Lower lobe of right lung (tissue), 2 donors: ENCODE measurements around the gene DYNLT1. TPM values are rescaled to one million over a fixed set of nuclear protein-coding genes. Genes with fewer than 3 reads are reported as not detected.
"Not testable (repeated sequence)": the region's sequence is repeated elsewhere in the genome, so short reads cannot be mapped to it uniquely, and the experiment has no call there.

Experiments used
- ATAC-seq, 2 donors: fragments of 200-7000 bp; cut with Tn5 transposase; one replicate each; pipeline ENCODE4 v1.9.1; 2020 to 2022; ENCODE audit warnings: mild to moderate bottlenecking in 2 of 2, moderate library complexity in 2 of 2
- DNase-seq: peaks from one replicate; pipeline ENCODE4 v3.0.0-alpha.2; 2020
- H3K27ac ChIP-seq: fragments of 200-600 bp; one replicate; pipeline ENCODE4 v1.8.0; 2022
- H3K27me3 ChIP-seq: fragments of 200-600 bp; one replicate; pipeline ENCODE4 v1.8.0; 2022; ENCODE audit warnings: low read depth
- H3K36me3 ChIP-seq: fragments of 200-600 bp; one replicate; pipeline ENCODE4 v1.8.0; 2022; ENCODE audit warnings: mild to moderate bottlenecking
- H3K4me1 ChIP-seq: fragments of 200-600 bp; one replicate; pipeline ENCODE4 v1.8.0; 2022
- H3K4me3 ChIP-seq: fragments of 200-600 bp; one replicate; pipeline ENCODE4 v1.8.0; 2022; ENCODE audit warnings: mild to moderate bottlenecking
- H3K9me3 ChIP-seq: fragments of 200-600 bp; one replicate; pipeline ENCODE4 v1.8.0; 2022
- intact Hi-C: fragments of 100-400 bp; cut with DNase I; formaldehyde crosslinking; loops from one replicate; pipeline ENCODE4 v1.11.0; 2022
- total RNA-seq: library from RNA; stranded (reverse); fragmentation: NEBNext Ultra II Directional; extraction: Animal tissue kit (Norgen Biotek cat#: 25700); gene quantifications from one replicate; pipeline ENCODE4 v1.2.1, GENCODE V29; 2021
- TF ChIP-seq, protein P1 (sequence below): fragments of 200-600 bp; IDR thresholded peaks from one replicate; pipeline ENCODE4 v1.8.0; 2022; ENCODE audit warnings: antibody characterized with exemption, mild to moderate bottlenecking
- donor health status: DM: no; HTN: yes; CAD: no; lungs with severe emphysema.

DYNLT1 gene
- total RNA-seq, 1 donor from 2014 or later: 101 TPM

DNA sequence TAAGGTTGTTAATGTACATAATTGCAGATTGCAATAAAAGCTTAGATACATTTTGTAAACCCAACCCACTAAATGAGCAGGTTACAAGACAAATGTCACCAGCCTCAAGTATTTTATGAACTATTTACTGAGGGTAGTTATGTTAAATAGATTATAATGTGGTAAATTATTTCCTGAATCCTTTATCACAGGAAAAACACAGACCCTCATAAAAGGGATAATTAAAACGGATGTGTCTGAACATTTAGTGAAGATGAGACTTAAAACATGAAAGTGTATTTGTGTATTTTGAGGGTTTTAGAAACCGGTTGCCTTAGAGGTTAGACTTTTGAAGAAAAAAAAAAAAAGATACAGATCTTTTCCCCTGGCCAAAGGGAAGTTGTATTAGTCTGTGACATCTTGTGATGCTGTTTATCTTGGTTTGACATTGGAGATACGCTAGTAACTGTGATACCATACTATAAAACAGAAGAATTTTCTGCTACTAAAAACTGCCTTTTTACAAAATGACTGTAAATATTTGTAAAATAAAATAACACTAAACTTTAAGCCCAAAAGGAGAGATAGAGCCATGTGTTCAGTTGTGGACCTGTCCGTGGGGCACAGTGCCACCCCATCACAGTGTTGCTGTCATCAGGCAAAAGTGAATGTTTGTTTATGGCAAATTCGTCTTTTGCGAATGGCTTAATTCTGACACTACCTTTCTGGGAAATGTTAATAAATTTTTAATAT lies 9.7 kb downstream of the DYNLT1 start:
- ATAC-seq: no peak
- Histone ChIP-seq H3K9me3 (no peaks in the 10 kb centered on the region), H3K27me3 (no peaks in the 10 kb centered on the region), H3K27ac (no peak overlapping the region), H3K4me3 (no peak overlapping the region), H3K4me1 (peaks cover 21% of the 10 kb centered on the region), H3K36me3 (peaks cover 69% of the 10 kb centered on the region)
- TF ChIP-seq, protein P1, sequence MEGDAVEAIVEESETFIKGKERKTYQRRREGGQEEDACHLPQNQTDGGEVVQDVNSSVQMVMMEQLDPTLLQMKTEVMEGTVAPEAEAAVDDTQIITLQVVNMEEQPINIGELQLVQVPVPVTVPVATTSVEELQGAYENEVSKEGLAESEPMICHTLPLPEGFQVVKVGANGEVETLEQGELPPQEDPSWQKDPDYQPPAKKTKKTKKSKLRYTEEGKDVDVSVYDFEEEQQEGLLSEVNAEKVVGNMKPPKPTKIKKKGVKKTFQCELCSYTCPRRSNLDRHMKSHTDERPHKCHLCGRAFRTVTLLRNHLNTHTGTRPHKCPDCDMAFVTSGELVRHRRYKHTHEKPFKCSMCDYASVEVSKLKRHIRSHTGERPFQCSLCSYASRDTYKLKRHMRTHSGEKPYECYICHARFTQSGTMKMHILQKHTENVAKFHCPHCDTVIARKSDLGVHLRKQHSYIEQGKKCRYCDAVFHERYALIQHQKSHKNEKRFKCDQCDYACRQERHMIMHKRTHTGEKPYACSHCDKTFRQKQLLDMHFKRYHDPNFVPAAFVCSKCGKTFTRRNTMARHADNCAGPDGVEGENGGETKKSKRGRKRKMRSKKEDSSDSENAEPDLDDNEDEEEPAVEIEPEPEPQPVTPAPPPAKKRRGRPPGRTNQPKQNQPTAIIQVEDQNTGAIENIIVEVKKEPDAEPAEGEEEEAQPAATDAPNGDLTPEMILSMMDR: no peak
- no peak for DNase-seq
- intact Hi-C loops: no loop called here

DNA sequence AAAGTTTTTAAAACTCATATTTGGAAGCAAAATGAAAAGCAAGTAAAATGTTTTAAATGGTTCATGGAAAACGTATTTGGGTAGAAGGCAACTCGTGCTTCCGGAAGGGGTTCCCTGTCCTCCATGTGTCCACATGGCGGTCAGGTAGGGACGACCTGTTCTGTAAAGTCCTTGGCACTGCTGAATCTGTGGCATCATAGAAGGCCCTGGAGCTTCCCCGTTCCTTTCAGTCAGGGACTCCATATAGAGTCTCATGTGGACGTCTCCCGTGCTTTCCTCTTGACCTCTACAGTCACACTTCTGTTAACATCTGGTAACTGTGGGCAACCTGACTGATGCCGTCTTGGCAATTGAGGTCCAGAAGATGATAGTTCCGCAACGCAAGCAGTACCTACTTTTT lies 11.4 kb downstream of the DYNLT1 start:
- TF ChIP-seq, protein P1: no peak
- no peak for DNase-seq

DNA sequence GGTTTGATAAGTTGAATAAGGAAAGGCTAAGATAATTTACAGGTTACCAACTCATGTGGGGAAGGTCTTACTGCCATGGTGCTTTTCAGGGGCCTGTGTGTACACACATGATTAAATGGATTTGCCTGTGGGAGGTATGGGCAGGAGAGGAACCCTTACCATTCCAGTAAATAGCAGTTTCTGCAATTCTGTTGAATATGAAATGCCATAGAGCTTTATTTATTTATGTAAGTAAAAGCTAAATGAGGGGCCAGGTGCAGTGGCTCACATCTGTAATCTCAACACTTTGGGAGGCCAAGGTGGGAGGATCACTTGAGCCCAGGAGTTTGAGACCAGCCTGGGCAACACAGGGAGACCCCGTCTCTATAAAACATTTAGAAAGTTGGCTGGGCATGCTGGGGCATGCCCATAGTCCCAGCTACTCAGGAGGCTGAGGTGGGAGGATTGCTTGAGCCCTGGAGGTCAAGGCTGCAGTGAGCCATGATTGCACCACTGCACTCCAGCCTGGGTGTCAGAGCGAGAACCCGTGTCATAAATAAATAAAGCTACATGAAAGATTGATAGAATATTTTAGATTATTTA lies 11.9 kb downstream of the DYNLT1 start:
- DNase-seq, H3K27me3 ChIP-seq, intact Hi-C loops, ATAC-seq, H3K9me3 ChIP-seq, H3K4me3 ChIP-seq: not testable (repeated sequence)
- H3K4me1 ChIP-seq: peaks cover 21% of the 10 kb centered on the region
- peaks cover 90% of the 10 kb centered on the region for H3K36me3 ChIP-seq
- H3K27ac ChIP-seq: peak overlapping the region; percentile 61

More for the DNA sequence above, 11.4 kb downstream of the DYNLT1 start:
- Histone ChIP-seq H3K36me3 (peaks cover 85% of the 10 kb centered on the region), H3K27ac (peak overlapping the region; percentile 61), H3K27me3 (no peaks in the 10 kb centered on the region), H3K9me3 (no peaks in the 10 kb centered on the region), H3K4me1 (peaks cover 21% of the 10 kb centered on the region), H3K4me3 (no peak overlapping the region)
- intact Hi-C loops: no loop called here
- no peak for ATAC-seq

DNA sequence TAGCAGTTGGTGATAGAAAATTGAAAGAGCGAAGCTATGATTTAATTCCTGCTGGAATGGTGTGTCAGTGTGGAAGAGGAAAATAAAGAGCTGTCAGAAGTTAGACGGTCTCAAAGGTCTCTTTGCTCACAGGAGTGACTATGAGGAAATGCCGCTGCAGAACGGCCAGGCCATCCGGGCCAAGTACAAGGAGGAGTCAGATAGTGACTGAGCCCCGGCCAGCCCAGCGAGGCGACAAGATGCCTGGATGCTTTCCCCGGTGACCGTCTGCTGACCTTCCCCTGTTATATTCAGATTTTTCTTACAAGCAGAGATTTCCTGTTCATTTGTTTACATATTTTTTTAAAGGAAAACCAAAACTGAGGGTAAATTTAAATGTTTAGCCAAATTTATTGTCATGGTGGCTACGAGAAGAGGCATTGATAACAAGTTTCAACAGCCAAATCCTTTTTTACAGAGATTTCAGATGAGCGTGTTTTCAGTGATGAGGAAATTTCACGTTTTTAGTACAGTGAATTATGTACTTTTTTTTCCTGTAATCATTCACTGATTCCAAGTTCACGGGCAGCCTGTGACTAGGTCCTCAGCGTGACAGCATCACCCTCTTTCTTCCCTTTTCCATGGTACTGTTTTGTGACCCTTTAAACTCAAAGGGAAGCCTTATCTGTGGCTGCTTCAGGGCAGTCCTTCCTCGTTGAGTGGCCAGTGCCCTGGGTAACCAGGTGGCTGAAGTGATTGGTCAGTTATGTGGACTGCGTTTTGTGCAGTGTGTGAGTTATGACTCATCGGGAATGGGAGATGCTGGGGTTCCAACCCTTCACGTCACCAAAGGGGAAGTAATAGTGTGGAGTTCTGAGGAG lies 12.6 kb downstream of the DYNLT1 start:
- Histone ChIP-seq H3K27me3 (no peaks in the 10 kb centered on the region), H3K27ac (peak overlapping the region; percentile 61), H3K9me3 (no peaks in the 10 kb centered on the region), H3K36me3 (peaks cover 90% of the 10 kb centered on the region), H3K4me1 (peaks cover 21% of the 10 kb centered on the region), H3K4me3 (no peak overlapping the region)
- DNase-seq: no peak
- TF ChIP-seq, protein P1: no peak
- ATAC-seq: peak; percentile 85 to 88
- intact Hi-C loops: no loop called here

DNA sequence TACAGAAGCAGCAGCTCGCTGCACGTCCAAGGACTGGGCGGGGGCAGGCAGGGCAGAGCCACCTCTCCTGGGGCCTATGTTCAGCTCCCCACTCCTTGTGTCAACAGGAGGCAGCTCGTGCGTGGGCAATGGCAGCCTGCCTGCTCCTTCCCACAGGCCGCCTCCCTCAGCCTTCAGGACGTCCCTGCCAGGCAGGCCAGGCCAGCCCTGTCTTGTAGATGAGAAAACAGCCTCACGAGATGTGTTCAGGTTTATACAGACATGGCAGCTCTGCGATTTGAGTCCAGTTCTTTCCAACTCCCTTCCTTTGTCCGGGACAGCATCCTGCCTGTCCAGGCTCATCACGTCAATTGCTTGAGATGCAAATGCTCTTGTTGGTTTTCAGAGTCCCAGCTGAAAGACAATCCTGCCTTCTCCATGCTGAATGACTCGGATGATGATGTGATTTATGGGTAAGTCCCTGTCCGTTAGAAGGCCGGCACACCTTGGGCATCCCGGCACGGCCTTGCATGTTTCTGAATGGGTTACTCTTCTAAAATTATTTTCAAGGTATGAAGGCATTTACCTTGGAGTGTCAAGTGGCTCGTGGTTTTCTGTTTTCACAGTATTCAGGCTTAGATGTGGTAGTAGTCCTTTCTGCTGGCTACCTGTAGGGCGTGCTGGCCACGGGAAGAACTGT lies 13.5 kb downstream of the DYNLT1 start:
- H3K27me3 ChIP-seq: no peaks in the 10 kb centered on the region
- H3K36me3 ChIP-seq: peaks cover 90% of the 10 kb centered on the region
- H3K9me3 ChIP-seq: no peaks in the 10 kb centered on the region
- intact Hi-C loops: no loop called here
- ATAC-seq (peak; percentile 42 to 47), DNase-seq (peak; percentile 63)
- peaks cover 21% of the 10 kb centered on the region for H3K4me1 ChIP-seq
- H3K4me3 ChIP-seq: no peak overlapping the region
- H3K27ac ChIP-seq: peak overlapping the region; percentile 61
- TF ChIP-seq, protein P1: no peak
